NCI-H1694 treated with DMSO at 0.1 percent for 48 hours (cell line): ENCODE measurements around the gene SPEF2.
"Not testable (repeated sequence)": the region's sequence is repeated elsewhere in the genome, so short reads cannot be mapped to it uniquely, and the experiment has no call there.

Experiments
- DNase-seq: peaks from one replicate; lab custom pipeline; 2025; lab: John Stamatoyannopoulos, UW

The SPEF2 gene

DNA sequence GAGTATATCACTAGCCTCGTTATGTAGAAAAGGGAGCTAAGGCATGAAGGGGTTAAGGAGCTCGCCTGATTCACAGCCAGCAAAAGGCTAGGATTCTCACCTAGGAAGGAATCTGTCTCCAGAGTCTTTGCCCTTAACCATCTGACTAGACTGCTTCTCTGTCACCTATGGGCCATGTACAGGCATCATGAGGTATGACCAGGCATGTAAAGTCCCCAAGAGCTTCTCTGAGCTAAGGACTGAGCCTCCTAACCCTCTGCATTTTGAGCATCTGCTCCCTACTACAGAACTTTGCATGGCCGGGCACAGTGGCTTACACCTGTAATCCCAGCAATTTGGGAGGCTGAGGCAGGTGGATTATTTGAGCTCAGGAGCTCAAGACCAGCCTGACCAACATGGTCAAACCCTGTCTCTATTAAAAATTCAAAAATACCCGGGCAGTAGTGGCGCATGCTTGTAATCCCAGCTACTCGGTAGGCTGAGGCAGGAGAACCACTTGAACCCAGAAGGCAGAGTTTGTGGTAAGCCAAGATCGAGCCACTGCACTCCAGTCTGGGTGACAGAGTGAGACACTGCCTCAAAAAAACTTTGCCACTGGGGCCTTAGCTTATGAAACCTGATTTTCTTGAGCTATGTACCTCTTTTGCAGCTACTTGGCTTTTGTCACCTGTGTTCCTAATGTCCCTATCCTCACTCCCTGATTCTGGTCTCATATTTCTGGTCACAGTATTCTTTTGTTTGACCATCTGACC lies 205.9 kb downstream of the SPEF2 start:
- DNase-seq: no peak

DNA sequence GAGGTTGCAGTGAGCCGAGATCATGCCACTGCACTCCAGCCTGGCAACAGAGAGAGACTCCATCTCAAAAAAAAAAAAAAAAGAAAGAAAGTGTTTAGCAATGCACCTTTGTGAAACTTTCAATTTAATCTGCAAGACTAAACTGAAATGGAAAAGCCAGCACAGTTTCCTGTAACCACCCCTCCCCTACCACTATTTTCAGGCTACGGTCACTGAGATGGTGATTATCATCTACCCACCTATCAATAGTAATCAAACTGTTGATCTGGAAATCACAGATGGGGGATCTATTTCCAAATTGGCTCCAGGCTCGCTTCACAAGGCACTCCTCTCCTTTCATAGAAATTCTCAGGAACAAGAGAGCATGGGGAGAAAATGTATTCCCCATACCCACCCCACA lies 208.4 kb downstream of the SPEF2 start:
- no peak for DNase-seq

- no peak for DNase-seq
Measured at GRCh38 chr5:35826554-35826953, 208.9 kb downstream of the SPEF2 start.

- DNase-seq: no peak
Measured at GRCh38 chr5:35828082-35828598, 210.5 kb downstream of the SPEF2 start.

GRCh38 chr5:35830587-35830986 lies 212.9 kb downstream of the SPEF2 start:
- no peak for DNase-seq

GRCh38 chr5:35832762-35833161 lies 215.1 kb downstream of the SPEF2 start:
- no peak for DNase-seq

- no peak for DNase-seq
Measured at GRCh38 chr5:35833224-35833623, 215.6 kb downstream of the SPEF2 start.

- no peak for DNase-seq
Measured at GRCh38 chr5:35835796-35836742, 218.4 kb downstream of the SPEF2 start.

GRCh38 chr5:35838370-35839042 lies 220.8 kb downstream of the SPEF2 start:
- DNase-seq: no peak

DNA sequence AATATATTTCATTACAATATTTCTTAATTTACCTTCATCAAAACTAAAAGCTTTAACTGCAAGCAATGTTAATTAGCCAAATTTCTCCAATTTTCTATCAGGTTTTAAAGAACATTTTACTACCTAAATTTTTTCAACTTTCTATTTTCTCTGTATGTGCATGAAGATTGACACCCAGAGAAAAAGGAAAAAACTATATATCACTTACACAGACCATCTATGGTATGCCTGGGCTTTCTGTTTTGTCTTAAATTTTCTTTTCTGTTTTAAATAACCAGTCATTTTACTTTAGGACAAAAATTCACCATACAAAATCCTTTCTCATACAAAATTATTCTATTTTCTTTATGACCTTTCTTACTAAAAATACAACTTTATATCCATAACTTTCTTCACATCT lies 225.2 kb downstream of the SPEF2 start:
- DNase-seq: no peak

DNA sequence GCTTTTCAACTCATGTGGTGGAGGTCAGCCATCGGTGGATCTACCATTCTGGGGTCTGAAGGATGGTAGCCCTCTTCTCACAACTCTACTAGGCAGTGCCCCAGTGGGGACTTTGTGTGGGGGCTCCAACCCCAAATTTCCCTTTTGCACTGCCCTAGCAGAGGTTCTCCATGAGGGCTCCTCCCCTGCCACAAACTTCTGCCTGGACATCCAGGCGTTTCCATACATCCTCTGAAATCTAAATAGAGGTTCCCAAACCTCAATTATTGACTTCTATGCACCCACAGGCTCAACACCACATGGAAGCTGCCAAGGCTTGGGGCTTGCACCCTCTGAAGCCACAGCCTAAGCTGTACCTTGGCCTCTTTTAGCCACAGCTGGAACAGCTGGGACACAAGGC lies 227.8 kb downstream of the SPEF2 start:
- not testable (repeated sequence) for DNase-seq

DNA sequence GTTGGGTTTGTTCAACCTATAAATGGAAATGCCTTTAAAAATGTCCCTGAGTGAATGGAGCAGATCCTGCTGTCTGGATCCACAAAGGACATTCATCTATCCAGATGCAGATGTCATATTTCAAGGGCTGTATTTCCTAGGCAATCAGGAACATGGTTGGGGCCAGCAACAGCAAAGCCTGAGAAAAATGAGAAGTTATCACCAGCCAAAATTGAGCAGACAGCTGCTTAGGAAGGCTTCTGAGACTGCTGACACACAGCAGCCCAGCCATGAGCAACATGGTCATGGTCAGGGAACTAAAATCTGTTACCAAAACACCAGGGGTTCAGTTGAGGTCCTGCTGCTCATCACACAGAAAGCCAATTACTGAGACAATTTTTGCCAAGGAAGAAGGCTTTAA lies 229.8 kb downstream of the SPEF2 start:
- DNase-seq: no peak

DNA sequence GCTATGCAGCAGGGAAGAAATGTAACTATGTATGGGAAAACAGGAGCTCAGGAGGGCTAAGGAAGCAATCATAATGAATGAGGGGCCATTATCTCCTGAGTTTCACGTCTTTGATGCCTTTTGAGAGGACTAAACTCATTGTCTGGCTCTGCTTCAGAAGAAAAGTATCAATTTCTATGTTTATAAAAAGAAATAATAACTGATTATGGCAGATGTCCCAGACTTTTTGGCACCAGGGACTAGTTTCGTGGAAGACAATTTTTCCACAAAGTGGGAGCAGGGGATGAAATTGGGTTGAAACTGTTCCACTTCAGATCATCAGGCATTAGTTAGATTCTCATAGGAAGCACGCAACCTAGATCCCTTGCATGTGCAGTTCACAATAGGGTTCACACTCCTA lies 230.3 kb downstream of the SPEF2 start:
- no peak for DNase-seq

DNA sequence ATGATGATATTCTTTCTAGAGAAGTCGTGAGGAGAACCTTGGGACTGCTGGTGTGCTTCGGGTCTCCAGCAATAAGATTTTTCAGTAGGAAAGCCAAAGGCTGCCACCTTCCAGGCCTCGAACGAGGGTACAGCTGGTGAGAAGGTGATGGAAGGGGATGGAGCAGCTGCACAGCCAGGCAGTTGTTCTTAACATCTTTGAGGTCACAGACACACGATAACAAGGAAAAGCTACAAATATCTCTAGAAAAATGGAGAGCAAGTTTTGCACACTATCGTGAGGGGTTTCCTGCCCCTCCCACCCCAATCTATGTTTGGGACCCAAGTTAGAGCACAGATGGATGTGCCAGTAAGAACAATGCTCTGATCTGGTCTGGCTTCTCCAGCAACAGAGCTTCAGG lies 232.2 kb downstream of the SPEF2 start:
- no peak for DNase-seq

GRCh38 chr5:35850967-35851680 lies 233.5 kb downstream of the SPEF2 start:
- no peak for DNase-seq

GRCh38 chr5:35852084-35852734 lies 234.5 kb downstream of the SPEF2 start:
- DNase-seq: no peak

GRCh38 chr5:35852773-35853172 lies 235.1 kb downstream of the SPEF2 start:
- no peak for DNase-seq

DNA sequence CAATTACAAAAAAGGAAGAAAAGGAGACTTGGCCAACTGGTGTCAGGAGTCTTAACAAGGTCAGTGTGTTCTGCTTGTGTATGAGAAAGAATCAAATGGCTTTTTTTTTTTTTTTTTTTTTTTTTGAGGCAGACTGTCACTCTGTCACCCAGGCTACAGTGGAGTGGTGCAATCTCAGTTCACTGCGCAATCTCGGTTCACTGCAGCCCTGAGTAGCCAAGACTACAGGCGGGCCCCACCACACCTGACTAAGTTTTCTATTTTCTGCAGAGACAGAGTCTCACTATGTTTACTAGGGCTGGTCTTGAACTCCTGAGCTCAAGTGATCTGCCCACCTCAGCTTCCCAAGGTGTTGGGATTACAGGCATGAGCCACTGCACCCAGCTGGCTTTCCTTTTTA lies 236.0 kb downstream of the SPEF2 start:
- no peak for DNase-seq

- DNase-seq: no peak
Measured at GRCh38 chr5:35854248-35854647, 236.6 kb downstream of the SPEF2 start.

GRCh38 chr5:35855187-35855586 lies 237.5 kb downstream of the SPEF2 start:
- no peak for DNase-seq

DNA sequence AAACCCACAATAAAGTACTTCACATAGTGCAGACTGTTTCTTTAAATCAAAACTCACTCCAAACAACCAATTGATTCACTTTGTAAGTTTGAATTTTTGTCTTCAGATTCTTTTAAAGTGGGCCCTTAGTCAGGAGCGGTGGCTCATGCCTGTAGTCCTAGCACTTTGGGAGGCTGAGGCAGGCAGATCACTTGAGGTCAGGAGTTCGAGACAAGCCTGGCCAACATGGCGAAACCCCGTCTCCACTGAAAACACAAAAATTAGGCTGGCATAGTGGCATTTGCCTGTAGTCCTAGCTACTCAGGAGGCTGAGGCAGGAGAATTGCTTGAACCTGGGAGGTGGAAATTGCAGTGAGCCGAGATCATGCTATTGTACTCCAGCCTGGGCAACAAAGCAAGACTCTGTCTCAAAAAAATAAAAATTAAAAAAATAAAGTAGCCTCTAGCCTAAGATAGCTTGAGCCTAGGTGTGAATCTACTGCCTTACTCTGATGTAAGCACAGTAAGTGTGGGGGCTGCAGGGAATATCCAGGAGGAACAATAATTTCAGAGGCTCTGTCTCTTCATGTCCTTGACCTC lies 238.6 kb downstream of the SPEF2 start:
- not testable (repeated sequence) for DNase-seq
